H9 (cell line): ENCODE data around the gene COPB1. TPM values are rescaled to one million over a fixed set of nuclear protein-coding genes. Genes with fewer than 3 reads are reported as not detected.

Experiments used
- DNase-seq: peaks from one replicate; pipeline ENCODE4 v3.0.0-alpha.2; 2017
- H2AFZ ChIP-seq: one replicate; pipeline ENCODE4 v1.6.1; 2013; ENCODE audit warnings: mild to moderate bottlenecking, low read length, control low read depth, moderate library complexity
- H2AK5ac ChIP-seq: 2 replicates; pipeline ENCODE4 v1.6.1; 2013; ENCODE audit warnings: low read length, control low read depth, mixed read lengths; ENCODE audit not compliant: insufficient read length
- H2BK120ac ChIP-seq: one replicate; pipeline ENCODE4 v1.6.1; 2013; ENCODE audit warnings: low read depth, mild to moderate bottlenecking, low read length, control low read depth, inconsistent platforms; ENCODE audit not compliant: poor library complexity, severe bottlenecking
- H2BK12ac ChIP-seq: 2 replicates; pipeline ENCODE4 v1.6.1; 2013; ENCODE audit warnings: low read length, control low read depth, mixed read lengths, low read depth; ENCODE audit not compliant: insufficient read length
- H2BK15ac ChIP-seq: 2 replicates; pipeline ENCODE4 v1.6.1; 2013; ENCODE audit warnings: low read depth, low read length, control low read depth
- H2BK20ac ChIP-seq: one replicate; pipeline ENCODE4 v1.6.1; 2013; ENCODE audit warnings: low read depth, mild to moderate bottlenecking, low read length, control low read depth, inconsistent platforms; ENCODE audit not compliant: poor library complexity, severe bottlenecking
- H2BK5ac ChIP-seq: 2 replicates; pipeline ENCODE4 v1.6.1; 2013; ENCODE audit warnings: low read length, control low read depth, mixed read lengths; ENCODE audit not compliant: insufficient read length
- H3K14ac ChIP-seq: 2 replicates; pipeline ENCODE4 v1.6.1; 2013; ENCODE audit warnings: low read length, control low read depth; ENCODE audit not compliant: insufficient read depth
- H3K18ac ChIP-seq: 2 replicates; pipeline ENCODE4 v1.6.1; 2013; ENCODE audit warnings: low read depth, mild to moderate bottlenecking, mixed read lengths, low read length, control low read depth; ENCODE audit not compliant: insufficient read length
- H3K23ac ChIP-seq: 2 replicates; pipeline ENCODE4 v1.6.1; 2013; ENCODE audit warnings: low read length, control low read depth, mixed read lengths, low read depth; ENCODE audit not compliant: insufficient read length
- H3K23me2 ChIP-seq: 2 replicates; pipeline ENCODE4 v1.6.1; 2013; ENCODE audit warnings: low read depth, mild to moderate bottlenecking, mixed read lengths, low read length, control low read depth; ENCODE audit not compliant: insufficient read length, poor library complexity, severe bottlenecking
- H3K27ac ChIP-seq: 2 replicates; pipeline ENCODE4 v1.5.1; 2013; ENCODE audit warnings: low read length, control low read depth, mixed read lengths, low read depth; ENCODE audit not compliant: insufficient read length
- H3K27me3 ChIP-seq: 2 replicates; pipeline ENCODE4 v1.6.1; 2013; ENCODE audit warnings: low read length, control low read depth, inconsistent platforms; ENCODE audit not compliant: insufficient read depth
- H3K4ac ChIP-seq: 2 replicates; pipeline ENCODE4 v1.6.1; 2013; ENCODE audit warnings: low read depth, mild to moderate bottlenecking, control low read depth, inconsistent platforms, low read length, moderate library complexity
- H3K4me1 ChIP-seq: 2 replicates; pipeline ENCODE4 v1.6.1; 2013; ENCODE audit warnings: low read length, control low read depth, inconsistent platforms; ENCODE audit not compliant: insufficient read depth
- H3K4me2 ChIP-seq: 2 replicates; pipeline ENCODE4 v1.6.1; 2013; ENCODE audit warnings: low read length, control low read depth, mixed read lengths; ENCODE audit not compliant: insufficient read length, insufficient read depth
- H3K56ac ChIP-seq: 2 replicates; pipeline ENCODE4 v1.6.1; 2013; ENCODE audit warnings: low read depth, mild to moderate bottlenecking, mixed read lengths, low read length, control low read depth; ENCODE audit not compliant: insufficient read length
- H3K79me1 ChIP-seq: 2 replicates; pipeline ENCODE4 v1.6.1; 2013; ENCODE audit warnings: low read depth, mild to moderate bottlenecking, moderate library complexity, low read length, control low read depth, inconsistent platforms; ENCODE audit not compliant: insufficient read depth, poor library complexity, severe bottlenecking
- H3K79me2 ChIP-seq: 2 replicates; pipeline ENCODE4 v1.6.1; 2013; ENCODE audit warnings: low read length, control low read depth, inconsistent platforms; ENCODE audit not compliant: insufficient read depth
- H3K9ac ChIP-seq: 2 replicates; pipeline ENCODE4 v1.6.1; 2013; ENCODE audit warnings: low read length, control low read depth, mixed read lengths; ENCODE audit not compliant: insufficient read length; ENCODE audit errors: extremely low read depth
- H3K9me3 ChIP-seq: one replicate; pipeline ENCODE4 v1.6.1; 2013; ENCODE audit warnings: low read depth, low read length, inconsistent platforms; ENCODE audit not compliant: control insufficient read depth
- H3T11ph ChIP-seq: one replicate; pipeline ENCODE4 v1.6.1; 2013; ENCODE audit warnings: mild to moderate bottlenecking, low read length, control low read depth, inconsistent platforms
- H4K20me1 ChIP-seq: one replicate; pipeline ENCODE4 v1.6.1; 2013; ENCODE audit not compliant: control insufficient read depth, insufficient read length, insufficient read depth
- H4K5ac ChIP-seq: 2 replicates; pipeline ENCODE4 v1.6.1; 2013; ENCODE audit warnings: low read depth, mild to moderate bottlenecking, mixed read lengths, low read length, control low read depth; ENCODE audit not compliant: insufficient read length
- H4K8ac ChIP-seq: replicated peaks from 2 replicates; pipeline ENCODE4 v1.6.1; 2013; ENCODE audit warnings: low read length, control low read depth, mixed read lengths, low read depth; ENCODE audit not compliant: insufficient read length
- H4K91ac ChIP-seq: 2 replicates; pipeline ENCODE4 v1.6.1; 2013; ENCODE audit warnings: low read depth, mild to moderate bottlenecking, moderate library complexity, mixed read lengths, low read length, control low read depth; ENCODE audit not compliant: insufficient read length
- H3K27ac Mint-ChIP-seq, 3 experiments: 2 replicates in 2 of 3; 3 replicates in 1 of 3; pipeline ENCODE4 v1.8.0; 2020 to 2021; ENCODE audit warnings: mixed read lengths in 3 of 3, mild to moderate bottlenecking in 1 of 3, moderate library complexity in 1 of 3
- H3K27me3 Mint-ChIP-seq: 2 replicates; pipeline ENCODE4 v1.8.0; 2021; ENCODE audit warnings: low read depth, mild to moderate bottlenecking, moderate library complexity, mixed read lengths
- H3K36me3 Mint-ChIP-seq, 3 experiments: 2 replicates in 2 of 3; 3 replicates in 1 of 3; pipeline ENCODE4 v1.8.0; 2020 to 2021; ENCODE audit warnings: low read depth in 3 of 3, mixed read lengths in 3 of 3; ENCODE audit not compliant: insufficient read depth in 1 of 3
- H3K4me1 Mint-ChIP-seq, 2 experiments: 2 replicates each; pipeline ENCODE4 v1.8.0; 2020; ENCODE audit warnings: mixed read lengths in 2 of 2
- H3K4me3 Mint-ChIP-seq, 2 experiments: 2 replicates in 1 of 2; 3 replicates in 1 of 2; pipeline ENCODE4 v1.8.0; 2020 to 2021; ENCODE audit warnings: mild to moderate bottlenecking in 2 of 2, mixed read lengths in 2 of 2, moderate library complexity in 1 of 2
- H3K9me3 Mint-ChIP-seq, 2 experiments: 2 replicates in 1 of 2; 3 replicates in 1 of 2; pipeline ENCODE4 v1.8.0; 2020; ENCODE audit warnings: mild to moderate bottlenecking in 2 of 2, mixed read lengths in 2 of 2, moderate library complexity in 1 of 2
- CTCF ChIP-seq: fragments of 200-600 bp; sonication (generic); conservative IDR thresholded peaks from 3 replicates; pipeline ENCODE4 v1.8.0; 2021; ENCODE audit warnings: antibody characterized with exemption, mild to moderate bottlenecking
- total RNA-seq: library from RNA; stranded (reverse); gene quantifications from 2 replicates; pipeline ENCODE4 v1.2.1, GENCODE V29; 2021

Gene COPB1
- total RNA-seq, 1 experiment from 2014 or later = 71.6 TPM

DNA sequence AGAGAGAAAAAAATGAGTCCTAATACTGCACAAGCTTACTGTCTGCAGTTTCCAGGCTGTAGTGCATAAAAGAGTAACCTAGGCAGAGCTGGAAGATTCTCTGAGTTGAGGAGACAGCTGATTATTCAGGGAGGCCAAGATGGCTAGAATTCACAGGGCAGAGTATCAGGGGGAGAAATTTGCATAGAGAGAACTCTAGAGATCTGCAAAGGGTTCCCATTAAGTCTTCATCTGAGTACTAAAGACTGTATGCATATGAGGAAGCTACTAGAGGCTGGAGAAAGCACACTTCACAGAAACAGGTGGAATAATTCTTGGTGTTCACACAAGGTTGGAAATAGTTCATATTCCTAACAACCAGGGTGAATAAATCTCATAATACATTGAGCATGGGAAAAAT lies 74.0 kb downstream of the COPB1 start:
- H3K79me1 ChIP-seq = no peaks in the 10 kb centered on the region
- H2BK120ac ChIP-seq = no peak overlapping the region
- H4K20me1 ChIP-seq = peaks cover 3% of the 10 kb centered on the region
- peaks cover 3% of the 10 kb centered on the region for H3K4me1 ChIP-seq
- H3K23ac ChIP-seq = no peak overlapping the region
- H4K8ac ChIP-seq = no peak overlapping the region
- H3K23me2 ChIP-seq = no peaks in the 10 kb centered on the region
- no peak overlapping the region for H4K5ac ChIP-seq
- Mint-ChIP-seq H3K27me3 (no peaks in the 10 kb centered on the region; the same call in 1 of the 2 replicates), H3K4me3 (no peak overlapping the region), H3K27ac (no peak overlapping the region), H3K9me3 (no peaks in the 10 kb centered on the region), H3K4me1 (peaks cover 4 to 6% of the 10 kb centered on the region in 2 experiments), H3K36me3 (no peaks in the 10 kb centered on the region)
- no peak overlapping the region for H3K18ac ChIP-seq
- no peak for TF ChIP-seq CTCF
- no peak overlapping the region for H2BK20ac ChIP-seq
- no peak overlapping the region for H2BK15ac ChIP-seq
- H3K9ac ChIP-seq = no peak overlapping the region
- no peak overlapping the region for H3K4me2 ChIP-seq
- H3K27ac ChIP-seq = no peak overlapping the region
- no peak overlapping the region for H4K91ac ChIP-seq
- no peak overlapping the region for H2BK12ac ChIP-seq
- H2AFZ ChIP-seq = no peak overlapping the region
- DNase-seq = no peak
- H3K9me3 ChIP-seq = no peaks in the 10 kb centered on the region
- H3T11ph ChIP-seq = no peak overlapping the region
- no peak overlapping the region for H2AK5ac ChIP-seq
- H3K4ac ChIP-seq = no peak overlapping the region
- H3K56ac ChIP-seq = no peak overlapping the region
- no peaks in the 10 kb centered on the region for H3K79me2 ChIP-seq
- H3K14ac ChIP-seq = no peak overlapping the region
- no peaks in the 10 kb centered on the region for H3K27me3 ChIP-seq
- H2BK5ac ChIP-seq = no peak overlapping the region
